Activated CD4-positive, alpha-beta T cell treated with anti-CD3 and anti-CD28 coated beads, Interleukin-2, Interleukin-6, amounts not matched to agents 100 ng/mL and 50 ng/mL, durations not matched to agents 16 hours and 8 hours (primary cell): ENCODE results near the gene PRKG1.

Source experiments
- DNase-seq: peaks from one replicate; pipeline ENCODE4 v3.0.0-alpha.2; 2020

Gene PRKG1

DNA sequence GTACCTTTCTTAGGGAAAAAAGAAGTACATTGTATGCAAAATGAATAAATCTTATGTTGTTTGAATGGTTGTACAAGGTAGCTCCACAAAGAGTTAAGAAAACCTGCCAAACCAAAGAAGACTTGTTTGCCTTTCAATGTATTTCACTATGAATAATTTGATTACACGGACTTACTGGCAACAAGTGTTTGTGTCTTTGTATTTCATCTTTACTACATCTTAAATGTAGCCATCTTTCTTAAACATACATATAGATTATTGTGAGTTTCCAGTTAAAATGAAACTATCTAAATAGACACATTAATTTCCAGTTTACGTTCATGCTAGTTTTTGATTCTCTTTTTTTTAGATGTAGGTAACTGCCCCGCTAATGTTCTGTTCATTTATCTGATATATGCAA, 2.8 kb downstream of the PRKG1 start:
- DNase-seq, result no peak

DNA sequence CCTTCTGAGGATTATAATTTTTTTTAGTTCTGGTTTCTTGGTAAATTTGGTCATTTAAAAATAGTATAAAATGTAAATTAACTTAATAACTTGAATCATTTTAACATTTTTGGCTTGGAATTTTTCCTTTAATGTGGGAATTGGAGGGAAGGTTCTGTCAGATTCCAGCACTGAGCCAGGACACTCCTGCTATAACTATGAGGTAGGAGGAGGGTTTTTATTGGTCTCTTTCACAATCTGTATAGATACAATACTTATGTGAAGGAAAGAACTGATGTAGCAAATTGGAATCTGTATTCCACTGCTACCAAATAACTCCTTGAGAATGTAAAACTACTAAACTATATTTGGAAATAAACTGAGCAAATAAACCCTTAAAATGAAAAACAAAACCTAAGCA, 3.2 kb downstream of the PRKG1 start:
- no peak for DNase-seq

GRCh38 chr10:51079331-51079730, 5.0 kb downstream of the PRKG1 start:
- no peak for DNase-seq

- no peak for DNase-seq
These were observed 5.5 kb downstream of the PRKG1 start for GRCh38 chr10:51079766-51080165.

DNA sequence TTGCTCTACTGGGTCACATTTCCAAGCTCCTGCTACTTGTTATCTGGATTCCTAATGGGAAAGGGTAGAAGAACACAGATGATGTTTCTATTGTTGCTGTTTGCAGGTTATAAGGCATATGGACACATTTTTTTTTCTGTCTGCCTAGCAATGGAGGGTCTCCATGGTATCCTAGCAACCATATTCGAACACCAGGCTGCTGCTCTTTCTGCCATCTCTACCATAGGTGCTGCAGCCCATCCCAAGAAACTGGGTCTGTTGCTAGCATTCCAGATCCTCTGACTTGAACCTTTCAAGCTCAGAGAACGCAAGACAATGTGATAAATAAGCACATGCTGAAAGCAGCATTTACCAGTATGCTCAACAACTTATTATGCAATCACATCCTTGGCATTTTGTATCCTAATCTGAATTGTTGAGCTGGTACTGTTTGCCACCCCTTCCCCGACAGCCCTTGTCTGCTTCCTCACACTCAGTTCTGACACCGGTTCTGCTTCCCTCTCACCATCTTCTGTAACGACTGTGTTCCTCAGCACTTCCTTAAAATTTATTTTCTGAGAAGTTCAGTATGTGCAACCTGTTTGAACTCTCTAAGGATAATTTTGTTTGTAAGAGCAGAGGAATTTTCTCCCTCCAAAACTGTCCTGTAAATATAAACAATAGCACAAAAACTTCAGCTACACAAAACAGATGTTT, 6.2 kb downstream of the PRKG1 start:
- no peak for DNase-seq

DNA sequence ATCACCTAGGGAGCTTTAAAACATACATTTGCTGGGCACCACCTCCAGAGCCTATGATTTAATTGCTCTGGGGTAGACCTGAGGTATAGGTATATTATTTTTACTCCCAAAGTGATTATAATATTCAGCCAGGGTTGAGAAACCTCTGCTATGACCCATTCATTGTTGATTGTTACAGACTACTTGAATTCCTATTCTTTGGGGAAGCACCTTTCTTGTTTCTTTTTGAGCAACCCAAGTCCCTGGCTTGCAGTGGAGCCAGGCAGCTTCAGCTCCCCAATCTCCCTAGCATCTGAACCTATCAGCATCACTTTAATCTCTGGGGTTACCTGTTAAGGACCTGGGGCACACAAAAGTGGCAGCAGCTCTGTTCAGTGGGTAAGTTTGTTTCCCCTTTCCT, 8.6 kb downstream of the PRKG1 start:
- DNase-seq, result no peak

DNA sequence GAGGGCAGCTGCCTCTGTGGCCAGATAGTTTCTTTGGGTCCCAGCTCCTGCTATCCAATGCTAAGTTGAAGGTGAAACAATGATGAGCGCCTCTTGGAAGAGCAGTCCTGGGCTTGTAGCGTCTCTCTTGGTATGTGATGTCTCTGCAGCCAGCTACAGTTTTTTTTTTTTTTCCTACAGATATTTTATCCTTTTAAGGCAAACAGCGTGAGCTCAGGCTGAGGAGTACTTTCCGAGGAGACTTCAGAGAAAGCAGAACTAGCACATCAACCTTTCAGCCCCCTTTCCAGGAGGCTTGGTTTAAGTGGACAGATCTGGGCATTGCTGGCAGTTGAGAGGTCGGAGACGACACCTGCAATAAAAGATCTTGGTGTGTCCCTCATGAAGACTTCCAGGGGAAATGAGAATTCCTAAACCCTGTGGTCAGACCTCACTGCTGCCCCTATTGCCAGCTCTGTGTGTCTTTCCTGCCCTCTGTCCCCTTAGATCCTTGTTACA, 9.1 kb downstream of the PRKG1 start:
- no peak for DNase-seq

- DNase-seq, result no peak
These were observed 10.9 kb downstream of the PRKG1 start for GRCh38 chr10:51085204-51085603.

DNA sequence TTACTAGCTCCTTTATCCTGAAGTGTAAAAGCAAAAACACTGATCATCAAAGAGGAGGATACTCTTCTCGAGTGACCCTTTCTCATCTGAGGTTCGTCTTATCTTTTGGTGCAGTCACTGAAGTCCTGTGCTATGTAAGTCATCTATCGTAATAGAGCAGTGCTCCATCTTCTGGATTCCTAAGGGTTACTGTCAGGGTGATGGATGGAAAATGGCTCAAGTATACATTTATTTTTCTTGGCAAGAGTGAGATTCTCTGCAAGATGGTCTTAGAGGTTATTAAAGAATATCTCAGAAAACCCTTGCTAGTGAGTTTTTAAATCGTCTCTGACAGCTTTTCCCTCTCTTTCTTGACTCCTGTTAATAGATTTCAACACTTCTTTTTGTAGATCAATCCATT, 12.4 kb downstream of the PRKG1 start:
- DNase-seq, result no peak

DNA sequence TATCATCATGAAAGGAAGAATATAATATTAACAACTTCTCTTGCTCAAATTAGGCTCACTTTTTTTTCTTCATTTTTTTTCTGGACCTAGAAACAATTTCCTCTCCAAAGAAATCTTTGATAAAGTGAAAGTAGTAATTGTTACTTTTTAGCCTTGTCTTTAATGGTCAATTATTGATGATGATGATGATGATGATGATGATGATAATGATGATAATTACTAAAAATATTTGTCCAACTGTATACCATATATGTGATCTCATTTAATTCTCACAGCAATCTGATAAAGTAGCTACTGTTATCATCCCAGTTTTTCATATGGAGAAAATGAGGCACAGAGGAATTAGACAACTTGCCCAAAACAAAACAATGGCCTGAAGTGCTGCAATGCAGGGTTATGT, 12.8 kb downstream of the PRKG1 start:
- no peak for DNase-seq

GRCh38 chr10:51090190-51090589, 15.9 kb downstream of the PRKG1 start:
- no peak for DNase-seq

DNA sequence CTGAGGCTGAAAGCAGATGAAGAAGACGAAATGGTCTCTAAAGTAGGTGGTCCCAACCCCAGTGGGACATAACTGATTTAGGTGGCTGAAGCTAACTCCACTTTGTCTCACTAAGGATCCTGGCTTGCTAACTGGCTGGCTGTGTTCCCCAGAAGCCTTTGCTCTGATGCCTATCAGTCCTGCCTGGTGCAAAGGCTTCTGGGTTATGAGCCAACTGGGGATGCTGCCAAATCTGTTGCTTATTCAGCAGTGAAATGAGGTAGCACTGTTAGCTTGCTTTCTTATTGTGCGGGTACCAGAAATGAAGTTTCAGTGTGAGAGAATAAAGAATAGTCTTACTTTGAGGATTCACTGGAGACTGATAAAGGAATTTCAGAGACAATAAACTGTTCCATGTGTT, 18.1 kb downstream of the PRKG1 start:
- DNase-seq, result no peak

DNA sequence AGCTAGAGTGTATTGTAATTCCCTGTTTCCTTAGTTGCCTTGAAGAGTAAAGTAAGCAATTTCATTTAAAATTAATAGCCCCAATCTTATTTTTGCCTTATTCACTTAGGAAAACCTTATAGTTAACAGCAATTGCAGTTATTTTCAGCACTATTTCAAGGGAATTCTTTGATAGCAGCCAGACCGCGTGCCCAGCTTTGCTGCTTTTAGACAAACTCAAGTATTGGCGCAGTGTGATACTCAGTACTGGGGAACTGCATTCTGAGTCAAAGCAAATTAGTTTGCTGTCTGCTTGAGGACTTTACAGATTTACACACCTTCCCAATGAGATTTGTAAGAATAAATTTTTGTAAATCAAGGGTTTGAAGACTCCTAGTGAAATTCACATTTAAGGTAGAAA, 21.2 kb downstream of the PRKG1 start:
- no peak for DNase-seq

DNA sequence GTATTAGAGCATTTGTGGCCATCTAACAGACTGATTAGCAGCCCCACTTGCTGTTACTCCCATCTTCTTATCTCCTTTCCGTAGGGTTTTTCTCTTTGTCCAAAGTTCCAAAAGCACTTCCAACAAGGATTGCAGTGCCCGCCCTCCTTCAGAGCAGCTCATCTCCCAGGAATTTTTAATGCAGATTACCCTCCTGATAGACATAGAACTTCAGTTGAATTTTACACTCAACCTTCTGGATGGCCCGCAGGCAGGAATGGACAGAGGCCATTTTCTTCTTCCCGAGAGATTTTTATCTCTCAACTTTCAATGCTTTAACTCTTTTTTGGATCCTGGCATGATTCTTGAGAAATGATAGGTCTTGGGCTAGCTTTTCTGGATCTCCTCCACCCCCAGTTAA, 23.3 kb downstream of the PRKG1 start:
- DNase-seq, result no peak

DNA sequence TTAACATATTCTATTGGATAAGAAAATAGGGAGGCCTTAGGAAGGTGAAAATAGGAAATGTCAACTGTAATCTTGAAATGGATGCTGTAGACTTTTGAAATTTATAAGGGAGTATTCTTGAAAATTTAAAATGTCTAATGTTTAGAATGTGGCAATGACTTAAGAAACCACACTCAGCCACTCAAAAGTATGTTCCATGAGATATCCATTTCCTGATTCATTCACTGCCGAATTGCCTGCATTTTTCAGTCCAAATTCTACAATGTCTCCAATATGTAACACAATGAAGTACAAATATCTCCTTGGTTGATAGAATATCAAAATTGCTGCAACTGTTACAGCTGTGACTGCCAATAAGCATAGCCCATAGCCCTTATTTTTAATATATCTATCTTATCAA, 25.9 kb downstream of the PRKG1 start:
- DNase-seq, result no peak

- no peak for DNase-seq
These were observed 29.4 kb downstream of the PRKG1 start for GRCh38 chr10:51103554-51104217.

- DNase-seq, result no peak
These were observed 32.1 kb downstream of the PRKG1 start for GRCh38 chr10:51106311-51106945.

DNA sequence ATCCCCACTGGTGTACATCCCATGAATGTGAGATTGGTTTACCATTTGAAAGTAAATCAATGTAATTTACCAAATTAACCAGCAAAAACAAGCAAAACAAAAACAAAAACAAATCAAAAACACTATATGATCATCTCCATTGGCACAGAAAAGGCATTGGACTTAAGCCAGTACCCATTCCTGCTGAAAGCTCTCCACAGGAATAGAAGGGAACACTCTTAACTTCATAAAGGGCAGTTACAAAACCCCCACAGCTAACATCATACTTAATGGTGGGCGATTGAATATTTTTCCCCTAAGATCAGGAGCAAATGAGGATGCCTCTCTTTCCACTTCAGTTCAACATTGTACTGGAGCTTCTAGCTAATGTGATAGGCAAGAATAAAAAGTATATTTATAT, 34.1 kb downstream of the PRKG1 start:
- no peak for DNase-seq

DNA sequence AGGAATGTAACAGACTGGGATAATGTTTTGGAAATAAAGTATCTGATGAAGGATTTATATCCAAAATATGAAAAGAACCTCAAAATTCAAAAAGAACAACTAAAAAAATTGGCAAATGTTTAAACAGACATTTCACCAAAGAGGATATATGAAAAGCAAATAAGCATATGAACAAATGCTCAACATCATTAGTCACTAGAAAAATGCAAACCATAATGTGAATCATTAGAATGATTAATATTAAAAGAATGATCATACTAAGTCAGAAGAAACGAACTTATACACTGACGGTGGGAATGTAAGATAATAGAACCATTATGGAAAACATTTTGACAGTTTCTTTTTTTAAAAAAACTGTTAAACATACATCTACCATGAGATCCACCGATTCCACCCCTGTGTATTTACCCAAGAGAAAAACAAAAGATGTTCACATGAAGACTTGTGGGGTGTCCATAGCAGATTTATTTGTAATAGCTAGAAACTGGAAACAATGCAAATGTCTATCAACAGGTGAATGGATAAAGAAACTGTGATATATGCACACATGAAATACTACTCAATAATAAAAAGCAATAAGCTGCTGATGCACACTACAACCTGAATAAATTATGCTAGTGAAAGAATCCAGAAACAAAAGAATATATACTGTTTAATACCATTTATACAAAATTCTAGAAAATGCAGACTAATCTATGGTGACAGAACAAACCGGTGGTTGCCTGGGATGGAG, 35.7 kb downstream of the PRKG1 start:
- no peak for DNase-seq

DNA sequence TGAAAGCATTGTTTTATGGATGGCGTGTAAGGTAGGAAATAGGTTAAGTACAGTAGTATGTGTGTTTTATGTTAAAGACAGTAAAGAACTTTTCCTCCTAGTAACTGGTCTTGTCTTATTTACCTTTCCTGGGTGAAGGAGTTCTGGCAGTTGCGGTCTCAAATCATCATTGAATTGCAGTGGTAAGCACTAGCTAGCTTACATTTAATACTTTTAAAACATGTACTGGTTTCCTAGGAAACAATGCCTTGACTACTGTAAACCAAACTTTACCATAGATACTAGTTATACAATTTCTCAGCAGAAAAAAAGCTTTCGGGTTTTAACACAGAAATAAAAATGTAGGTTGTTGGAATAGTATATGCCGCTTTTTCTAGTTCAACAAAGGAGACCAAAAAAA, 37.7 kb downstream of the PRKG1 start:
- DNase-seq, result no peak

DNA sequence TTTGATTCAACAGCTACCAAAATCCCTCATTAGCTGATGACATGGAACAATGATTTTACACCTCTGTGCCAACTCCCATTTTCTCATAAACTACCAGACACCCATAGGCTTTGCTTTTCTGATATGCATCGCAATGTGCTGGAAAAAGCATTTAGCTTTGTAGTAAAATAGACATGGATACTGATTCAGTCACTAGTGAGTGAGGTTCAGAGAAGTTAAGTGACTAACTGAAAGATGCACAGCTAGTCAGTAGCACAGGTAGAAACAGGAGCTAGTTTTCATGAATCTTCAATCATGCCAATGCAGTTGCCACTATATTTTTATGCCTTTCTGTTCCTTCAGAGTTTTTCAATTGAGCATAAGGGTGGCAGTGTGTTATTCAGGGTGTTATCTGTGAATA, 38.7 kb downstream of the PRKG1 start:
- no peak for DNase-seq

- no peak for DNase-seq
These were observed 42.9 kb downstream of the PRKG1 start for GRCh38 chr10:51117053-51117660.

- DNase-seq, result no peak
These were observed 43.5 kb downstream of the PRKG1 start for GRCh38 chr10:51117794-51118193.
